Left ventricle myocardium inferior (tissue), 1 donor: ENCODE results near the gene USP13. TPM values are rescaled to one million over a fixed set of nuclear protein-coding genes. Genes with fewer than 3 reads are reported as not detected.
A peak's percentile ranks its signal among the peaks of the same experiment; 100 is the strongest.

Experiments used
- DNase-seq: peaks from one replicate; pipeline ENCODE4 v3.0.0-alpha.2; 2020
- H3K27ac ChIP-seq: fragments of 200-600 bp; replicated peaks from 2 replicates; pipeline ENCODE4 v1.8.0; 2021
- H3K27me3 ChIP-seq: fragments of 200-600 bp; 2 replicates; pipeline ENCODE4 v1.8.0; 2021; ENCODE audit warnings: low read depth
- H3K36me3 ChIP-seq: fragments of 200-600 bp; 2 replicates; pipeline ENCODE4 v1.8.0; 2021
- H3K4me1 ChIP-seq: fragments of 200-600 bp; 2 replicates; pipeline ENCODE4 v1.8.0; 2021
- H3K4me3 ChIP-seq: fragments of 200-600 bp; 2 replicates; pipeline ENCODE4 v1.8.0; 2021; ENCODE audit warnings: mild to moderate bottlenecking, moderate library complexity
- H3K9me3 ChIP-seq: fragments of 200-600 bp; replicated peaks from 2 replicates; pipeline ENCODE4 v1.8.0; 2021
- intact Hi-C: fragments of 100-400 bp; cut with micrococcal nuclease; formaldehyde crosslinking; loops from one replicate; pipeline ENCODE4 v1.11.0; 2022
- long read RNA-seq: library from polyadenylated mRNA; unstranded; transcript quantifications from one replicate; pipeline ENCODE4 v2.0.0, GENCODE V29; 2021
- total RNA-seq: library from RNA; stranded (reverse); fragmentation: NEBNext Ultra II Directional; extraction: Animal tissue kit (Norgen Biotek cat#: 25700); gene quantifications from one replicate; pipeline ENCODE4 v1.2.1, GENCODE V29; 2021
- TF ChIP-seq, protein P1 (sequence below): fragments of 200-600 bp; IDR thresholded peaks from 2 replicates; pipeline ENCODE4 v1.8.0; 2021; ENCODE audit warnings: antibody characterized with exemption, mild to moderate bottlenecking, borderline replicate concordance
- donor health status: DM: no; HTN: yes; CAD: no; lungs with severe emphysema.

Gene USP13, protein sequence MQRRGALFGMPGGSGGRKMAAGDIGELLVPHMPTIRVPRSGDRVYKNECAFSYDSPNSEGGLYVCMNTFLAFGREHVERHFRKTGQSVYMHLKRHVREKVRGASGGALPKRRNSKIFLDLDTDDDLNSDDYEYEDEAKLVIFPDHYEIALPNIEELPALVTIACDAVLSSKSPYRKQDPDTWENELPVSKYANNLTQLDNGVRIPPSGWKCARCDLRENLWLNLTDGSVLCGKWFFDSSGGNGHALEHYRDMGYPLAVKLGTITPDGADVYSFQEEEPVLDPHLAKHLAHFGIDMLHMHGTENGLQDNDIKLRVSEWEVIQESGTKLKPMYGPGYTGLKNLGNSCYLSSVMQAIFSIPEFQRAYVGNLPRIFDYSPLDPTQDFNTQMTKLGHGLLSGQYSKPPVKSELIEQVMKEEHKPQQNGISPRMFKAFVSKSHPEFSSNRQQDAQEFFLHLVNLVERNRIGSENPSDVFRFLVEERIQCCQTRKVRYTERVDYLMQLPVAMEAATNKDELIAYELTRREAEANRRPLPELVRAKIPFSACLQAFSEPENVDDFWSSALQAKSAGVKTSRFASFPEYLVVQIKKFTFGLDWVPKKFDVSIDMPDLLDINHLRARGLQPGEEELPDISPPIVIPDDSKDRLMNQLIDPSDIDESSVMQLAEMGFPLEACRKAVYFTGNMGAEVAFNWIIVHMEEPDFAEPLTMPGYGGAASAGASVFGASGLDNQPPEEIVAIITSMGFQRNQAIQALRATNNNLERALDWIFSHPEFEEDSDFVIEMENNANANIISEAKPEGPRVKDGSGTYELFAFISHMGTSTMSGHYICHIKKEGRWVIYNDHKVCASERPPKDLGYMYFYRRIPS
- 162 TPM for total RNA-seq
- long read RNA-seq, full-length matches to known transcripts, result 251 of 371 reads
- long read RNA-seq, partial matches to known transcripts, result 84 of 371 reads
- long read RNA-seq, other reads (novel, unspliced or antisense), result 36 of 371 reads

DNA sequence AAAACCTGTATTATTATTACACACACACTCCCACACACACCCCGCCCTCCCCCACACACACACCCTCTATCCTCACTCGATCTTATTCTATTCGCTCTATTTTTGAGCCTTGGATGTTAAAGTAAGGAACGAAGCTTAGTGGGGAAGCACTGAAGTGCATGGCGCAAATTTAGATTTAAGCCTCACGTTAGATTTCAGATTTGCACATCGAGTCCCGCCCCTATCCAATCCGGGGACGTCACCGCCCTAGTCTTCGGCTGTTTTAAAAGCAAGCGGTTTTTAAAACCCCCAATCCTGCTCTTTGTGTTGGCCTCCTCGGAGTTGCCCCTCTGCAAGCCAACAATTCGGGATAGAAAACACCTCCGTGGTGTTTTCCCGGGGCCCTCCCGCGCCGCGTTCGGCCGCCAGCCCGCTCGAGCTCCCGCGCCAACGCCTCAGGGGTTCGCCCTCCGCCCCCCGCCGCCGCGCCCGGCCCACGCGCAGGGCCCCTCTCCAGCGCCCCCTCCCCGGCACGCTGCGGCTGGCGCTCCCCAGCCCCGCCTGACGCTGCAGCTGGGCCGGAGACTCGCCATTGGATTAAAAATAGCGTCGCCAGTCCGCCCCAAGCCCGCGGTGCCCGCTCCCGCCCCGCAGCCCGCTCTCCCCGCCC is at the start of gene USP13:
TSS of gene USP13 (plus strand) at position 594 of the 649 bp plus-strand sequence. CDS start 186 bp downstream, outside the sequence.
- peak within 1 kb of the TSS; percentile 98 for H3K27ac ChIP-seq
- DNase-seq, result peak; percentile 74
- TF ChIP-seq, protein P1, sequence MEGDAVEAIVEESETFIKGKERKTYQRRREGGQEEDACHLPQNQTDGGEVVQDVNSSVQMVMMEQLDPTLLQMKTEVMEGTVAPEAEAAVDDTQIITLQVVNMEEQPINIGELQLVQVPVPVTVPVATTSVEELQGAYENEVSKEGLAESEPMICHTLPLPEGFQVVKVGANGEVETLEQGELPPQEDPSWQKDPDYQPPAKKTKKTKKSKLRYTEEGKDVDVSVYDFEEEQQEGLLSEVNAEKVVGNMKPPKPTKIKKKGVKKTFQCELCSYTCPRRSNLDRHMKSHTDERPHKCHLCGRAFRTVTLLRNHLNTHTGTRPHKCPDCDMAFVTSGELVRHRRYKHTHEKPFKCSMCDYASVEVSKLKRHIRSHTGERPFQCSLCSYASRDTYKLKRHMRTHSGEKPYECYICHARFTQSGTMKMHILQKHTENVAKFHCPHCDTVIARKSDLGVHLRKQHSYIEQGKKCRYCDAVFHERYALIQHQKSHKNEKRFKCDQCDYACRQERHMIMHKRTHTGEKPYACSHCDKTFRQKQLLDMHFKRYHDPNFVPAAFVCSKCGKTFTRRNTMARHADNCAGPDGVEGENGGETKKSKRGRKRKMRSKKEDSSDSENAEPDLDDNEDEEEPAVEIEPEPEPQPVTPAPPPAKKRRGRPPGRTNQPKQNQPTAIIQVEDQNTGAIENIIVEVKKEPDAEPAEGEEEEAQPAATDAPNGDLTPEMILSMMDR, result no peak
- H3K4me1 ChIP-seq, result peaks cover 49% of the 10 kb centered on the region
- H3K27me3 ChIP-seq, result no peaks in the 10 kb centered on the region
- no peaks in the 10 kb centered on the region for H3K36me3 ChIP-seq
- intact Hi-C loops, result loop anchor here (5.0 kb wide), 1 partner anchor 120 kb away; no protein-coding TSS in a partner anchor
- H3K9me3 ChIP-seq, result no peaks in the 10 kb centered on the region
- H3K4me3 ChIP-seq, result peak within 1 kb of the TSS; percentile 91

DNA sequence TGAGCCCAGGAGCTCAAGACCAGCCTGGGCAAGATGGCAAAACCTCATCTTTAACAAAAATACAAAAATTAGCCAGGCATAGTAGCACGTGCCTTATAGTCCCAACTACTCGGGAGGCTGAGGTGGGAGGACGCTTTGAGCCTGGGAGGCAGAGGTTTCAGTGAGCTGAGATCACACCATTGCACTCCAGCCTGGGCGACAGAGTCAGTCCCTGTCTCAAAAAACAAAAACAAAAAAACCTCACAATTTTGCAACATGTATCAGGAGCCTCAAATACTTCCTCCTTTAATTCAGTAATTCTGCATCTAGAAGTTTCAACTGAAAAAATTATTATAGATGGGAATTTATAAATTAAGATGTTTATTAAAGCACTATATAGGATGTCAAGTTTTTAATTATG is 49.5 kb upstream of the USP13 start:
- TF ChIP-seq, protein P1, result no peak

DNA sequence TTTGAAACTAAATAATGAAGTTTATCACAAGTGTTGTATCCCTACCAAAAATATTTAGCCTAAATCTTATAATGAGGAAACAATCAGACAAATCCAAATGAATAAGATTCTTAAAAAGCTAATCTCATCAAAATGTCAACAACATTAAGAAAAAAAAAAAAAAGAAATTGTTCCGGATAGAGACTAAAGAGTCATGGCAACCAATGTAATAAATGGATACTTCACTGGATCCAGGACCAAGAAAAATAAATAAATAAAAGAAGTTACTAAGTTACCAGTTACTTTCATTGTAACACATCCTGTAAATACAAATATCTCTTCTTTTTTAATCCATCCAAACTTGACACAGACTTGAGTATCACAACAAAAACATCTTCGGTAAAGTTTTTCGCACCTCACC is 49.0 kb upstream of the USP13 start:
- peaks cover 58% of the 10 kb centered on the region for H3K36me3 ChIP-seq

More for the DNA sequence above, 49.5 kb upstream of the USP13 start:
- Histone ChIP-seq H3K4me3 (peak overlapping the region; percentile 75), H3K27me3 (no peaks in the 10 kb centered on the region), H3K36me3 (peaks cover 58% of the 10 kb centered on the region), H3K9me3 (no peaks in the 10 kb centered on the region), H3K4me1 (peaks cover 57% of the 10 kb centered on the region), H3K27ac (no peak overlapping the region)
- DNase-seq, result no peak
- intact Hi-C loops, result no loop called here

DNA sequence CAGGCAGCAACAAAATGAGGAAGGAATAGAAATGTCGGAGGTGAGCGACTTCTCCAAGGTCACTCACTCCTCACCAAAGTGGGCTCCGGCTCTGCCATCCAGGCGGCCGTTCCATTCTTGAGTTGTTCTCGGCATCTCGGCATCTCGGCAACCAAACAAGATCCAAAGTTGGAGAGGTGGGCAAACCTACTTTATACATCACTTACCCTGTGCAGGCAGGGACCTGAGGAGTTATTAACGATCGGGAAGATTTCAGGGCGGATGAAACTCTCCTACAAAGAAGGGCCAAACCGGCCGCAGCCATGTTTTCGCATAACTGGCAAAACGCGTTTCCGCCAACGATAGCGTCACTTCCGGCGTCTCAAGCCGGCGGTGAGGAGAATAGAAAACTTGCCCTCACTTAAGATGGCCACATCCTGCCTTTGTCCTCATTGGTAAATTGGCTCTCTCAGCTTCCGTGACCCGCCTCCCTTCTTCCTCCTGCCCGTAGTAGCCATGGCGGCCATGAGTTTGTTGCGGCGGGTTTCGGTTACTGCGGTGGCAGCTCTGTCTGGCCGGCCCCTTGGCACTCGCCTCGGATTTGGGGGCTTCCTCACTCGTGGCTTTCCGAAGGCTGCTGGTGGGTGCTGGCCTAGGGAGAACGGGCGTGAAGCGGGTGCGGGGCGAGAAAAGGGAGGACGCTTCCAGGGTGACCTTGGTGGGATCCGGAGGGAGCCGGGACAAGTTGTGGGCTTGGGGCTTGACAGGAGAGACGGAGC is 48.3 kb upstream of the USP13 start, which contains the start of the genes MRPL47 and NDUFB5:
TSS of gene MRPL47 (minus strand) at position 318 of the 758 bp plus-strand sequence. CDS start at position 304, 14 bp downstream.
TSS of gene NDUFB5 (plus strand) at position 474 of the 758 bp plus-strand sequence. CDS start at position 496, 22 bp downstream.
- Histone ChIP-seq H3K36me3 (peaks cover 52% of the 10 kb centered on the region), H3K9me3 (no peaks in the 10 kb centered on the region)
- TF ChIP-seq, protein P1, result no peak

More for the DNA sequence above, 49.0 kb upstream of the USP13 start:
- Histone ChIP-seq H3K27ac (peak overlapping the region; percentile 93), H3K9me3 (no peaks in the 10 kb centered on the region), H3K4me3 (peak overlapping the region; percentile 75), H3K4me1 (peaks cover 63% of the 10 kb centered on the region), H3K27me3 (no peaks in the 10 kb centered on the region)
- TF ChIP-seq, protein P1, result no peak
- intact Hi-C loops, result no loop called here
- DNase-seq, result no peak

More for the DNA sequence above, 48.3 kb upstream of the USP13 start, which contains the start of the genes MRPL47 and NDUFB5:
- H3K4me1 ChIP-seq, result peaks cover 69% of the 10 kb centered on the region
- intact Hi-C loops, result no loop called here
- H3K4me3 ChIP-seq, result peak within 1 kb of the TSS; percentile 75
- peak within 1 kb of the TSS; percentile 93 for H3K27ac ChIP-seq
- H3K27me3 ChIP-seq, result no peaks in the 10 kb centered on the region
- peak; percentile 93 for DNase-seq
